Measurements from ENCODE around the gene APH1A. TPM values are rescaled to one million over a fixed set of nuclear protein-coding genes. Genes with fewer than 3 reads are reported as not detected.

Gene APH1A
- total and polyA plus RNA-seq, 2 of the 13 experiments (the other 11 are each of a cell fraction or from before 2014, with no cell fraction given), result 114 to 130 TPM

GRCh38 chr1:150293433-150294253 is 24.8 kb upstream of the APH1A start, which contains the start of gene MRPS21 (continued):
- TF ChIP-seq SNAPC2 (CRISPR knock-in tag; IDR thresholded peaks at IDR 0.05) (peak; percentile 63; the same call in 1 of the 2 replicates), KDM3A (CRISPR knock-in tag; IDR thresholded peaks at IDR 0.05; ENCODE audit: low read depth) (0 out of 2 replicates have a peak, but pooled peaks have one; percentile 25), TOPORS (CRISPR knock-in tag; IDR thresholded peaks at IDR 0.05) (peak; percentile 34; the same call in 1 of the 2 replicates), RFX1 (IDR thresholded peaks at IDR 0.05) (peak; percentile 89), ZFY (CRISPR knock-in tag; IDR thresholded peaks at IDR 0.05) (peak; percentile 91), ZNF567 (CRISPR knock-in tag; IDR thresholded peaks at IDR 0.05; ENCODE audit: borderline replicate concordance) (0 out of 2 replicates have a peak, but pooled peaks have one; percentile 16), MEIS1 (CRISPR knock-in tag; IDR thresholded peaks at IDR 0.05; ENCODE audit: borderline replicate concordance) (no peak), POGZ (CRISPR knock-in tag; IDR thresholded peaks at IDR 0.05) (peak; percentile 79), PHF20 (CRISPR knock-in tag; IDR thresholded peaks at IDR 0.05) (peak; percentile 96), SAP130 (CRISPR knock-in tag; IDR thresholded peaks at IDR 0.05; ENCODE audit: low read depth) (peak; percentile 98), CBX1 (IDR thresholded peaks at IDR 0.05; ENCODE audit: low read depth) (no peak), SMYD3 (CRISPR knock-in tag; IDR thresholded peaks at IDR 0.05) (no peak), SMAD9 (CRISPR knock-in tag; IDR thresholded peaks at IDR 0.05) (no peak), ZMYM4 (CRISPR knock-in tag; IDR thresholded peaks at IDR 0.05) (peak; percentile 83), MEF2D (CRISPR knock-in tag; IDR thresholded peaks at IDR 0.05) (peak; percentile 83), TOE1 (CRISPR knock-in tag; IDR thresholded peaks at IDR 0.05) (0 out of 2 replicates have a peak, but pooled peaks have one; percentile 71), NR2F6 (IDR thresholded peaks at IDR 0.05) (no peak), NR2F6 (CRISPR knock-in tag; IDR thresholded peaks at IDR 0.05) (peak; percentile 55; the same call in 1 of the 2 replicates), TAF15 (IDR thresholded peaks at IDR 0.05; ENCODE audit: low read depth, low read length, poor library complexity, severe bottlenecking) (no peak), POLR2G (IDR thresholded peaks at IDR 0.05; ENCODE audit: low read depth, low read length) (peak; percentile 97), WIZ (CRISPR knock-in tag; IDR thresholded peaks at IDR 0.05) (peak; percentile 72; the same call in 1 of the 2 replicates)
- TF ChIP-seq, protein P1, sequence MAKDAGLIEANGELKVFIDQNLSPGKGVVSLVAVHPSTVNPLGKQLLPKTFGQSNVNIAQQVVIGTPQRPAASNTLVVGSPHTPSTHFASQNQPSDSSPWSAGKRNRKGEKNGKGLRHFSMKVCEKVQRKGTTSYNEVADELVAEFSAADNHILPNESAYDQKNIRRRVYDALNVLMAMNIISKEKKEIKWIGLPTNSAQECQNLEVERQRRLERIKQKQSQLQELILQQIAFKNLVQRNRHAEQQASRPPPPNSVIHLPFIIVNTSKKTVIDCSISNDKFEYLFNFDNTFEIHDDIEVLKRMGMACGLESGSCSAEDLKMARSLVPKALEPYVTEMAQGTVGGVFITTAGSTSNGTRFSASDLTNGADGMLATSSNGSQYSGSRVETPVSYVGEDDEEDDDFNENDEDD (CRISPR knock-in tag; IDR thresholded peaks at IDR 0.05; ENCODE audit: borderline replicate concordance), result peak; percentile 89
- TF ChIP-seq, protein P2, sequence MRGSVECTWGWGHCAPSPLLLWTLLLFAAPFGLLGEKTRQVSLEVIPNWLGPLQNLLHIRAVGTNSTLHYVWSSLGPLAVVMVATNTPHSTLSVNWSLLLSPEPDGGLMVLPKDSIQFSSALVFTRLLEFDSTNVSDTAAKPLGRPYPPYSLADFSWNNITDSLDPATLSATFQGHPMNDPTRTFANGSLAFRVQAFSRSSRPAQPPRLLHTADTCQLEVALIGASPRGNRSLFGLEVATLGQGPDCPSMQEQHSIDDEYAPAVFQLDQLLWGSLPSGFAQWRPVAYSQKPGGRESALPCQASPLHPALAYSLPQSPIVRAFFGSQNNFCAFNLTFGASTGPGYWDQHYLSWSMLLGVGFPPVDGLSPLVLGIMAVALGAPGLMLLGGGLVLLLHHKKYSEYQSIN (CRISPR knock-in tag; IDR thresholded peaks at IDR 0.05; ENCODE audit: borderline replicate concordance), result no peak
- TF ChIP-seq, protein P3, sequence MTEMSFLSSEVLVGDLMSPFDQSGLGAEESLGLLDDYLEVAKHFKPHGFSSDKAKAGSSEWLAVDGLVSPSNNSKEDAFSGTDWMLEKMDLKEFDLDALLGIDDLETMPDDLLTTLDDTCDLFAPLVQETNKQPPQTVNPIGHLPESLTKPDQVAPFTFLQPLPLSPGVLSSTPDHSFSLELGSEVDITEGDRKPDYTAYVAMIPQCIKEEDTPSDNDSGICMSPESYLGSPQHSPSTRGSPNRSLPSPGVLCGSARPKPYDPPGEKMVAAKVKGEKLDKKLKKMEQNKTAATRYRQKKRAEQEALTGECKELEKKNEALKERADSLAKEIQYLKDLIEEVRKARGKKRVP (CRISPR knock-in tag; IDR thresholded peaks at IDR 0.05), result no peak
- TF ChIP-seq, protein P4, sequence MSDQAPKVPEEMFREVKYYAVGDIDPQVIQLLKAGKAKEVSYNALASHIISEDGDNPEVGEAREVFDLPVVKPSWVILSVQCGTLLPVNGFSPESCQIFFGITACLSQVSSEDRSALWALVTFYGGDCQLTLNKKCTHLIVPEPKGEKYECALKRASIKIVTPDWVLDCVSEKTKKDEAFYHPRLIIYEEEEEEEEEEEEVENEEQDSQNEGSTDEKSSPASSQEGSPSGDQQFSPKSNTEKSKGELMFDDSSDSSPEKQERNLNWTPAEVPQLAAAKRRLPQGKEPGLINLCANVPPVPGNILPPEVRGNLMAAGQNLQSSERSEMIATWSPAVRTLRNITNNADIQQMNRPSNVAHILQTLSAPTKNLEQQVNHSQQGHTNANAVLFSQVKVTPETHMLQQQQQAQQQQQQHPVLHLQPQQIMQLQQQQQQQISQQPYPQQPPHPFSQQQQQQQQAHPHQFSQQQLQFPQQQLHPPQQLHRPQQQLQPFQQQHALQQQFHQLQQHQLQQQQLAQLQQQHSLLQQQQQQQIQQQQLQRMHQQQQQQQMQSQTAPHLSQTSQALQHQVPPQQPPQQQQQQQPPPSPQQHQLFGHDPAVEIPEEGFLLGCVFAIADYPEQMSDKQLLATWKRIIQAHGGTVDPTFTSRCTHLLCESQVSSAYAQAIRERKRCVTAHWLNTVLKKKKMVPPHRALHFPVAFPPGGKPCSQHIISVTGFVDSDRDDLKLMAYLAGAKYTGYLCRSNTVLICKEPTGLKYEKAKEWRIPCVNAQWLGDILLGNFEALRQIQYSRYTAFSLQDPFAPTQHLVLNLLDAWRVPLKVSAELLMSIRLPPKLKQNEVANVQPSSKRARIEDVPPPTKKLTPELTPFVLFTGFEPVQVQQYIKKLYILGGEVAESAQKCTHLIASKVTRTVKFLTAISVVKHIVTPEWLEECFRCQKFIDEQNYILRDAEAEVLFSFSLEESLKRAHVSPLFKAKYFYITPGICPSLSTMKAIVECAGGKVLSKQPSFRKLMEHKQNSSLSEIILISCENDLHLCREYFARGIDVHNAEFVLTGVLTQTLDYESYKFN (CRISPR knock-in tag; conservative IDR thresholded peaks at IDR 0.05), result peak; percentile 35; the same call in 1 of the 2 replicates

Measured in HepG2 (cell line).